T-helper 2 cell treated with Interferon-gamma antibody and Interleukin-4, amounts not matched to agents 100 ng/mL and 5 ng/mL, for 36 hours (primary cell): ENCODE measurements around the gene LTBR. TPM values are rescaled to one million over a fixed set of nuclear protein-coding genes. Genes with fewer than 3 reads are reported as not detected.
"Not testable (repeated sequence)": the region's sequence is repeated elsewhere in the genome, so short reads cannot be mapped to it uniquely, and the experiment has no call there.

Experiments used
- intact Hi-C: fragments of 100-400 bp; cut with micrococcal nuclease; formaldehyde crosslinking; loops from one replicate; pipeline ENCODE4 v1.15.1; 2023
- total RNA-seq: library from RNA; stranded (reverse); gene quantifications from 2 replicates; pipeline ENCODE4 v1.2.3, GENCODE V29; 2022

The LTBR gene
- 0.14 and 0.20 TPM in 2 replicates for total RNA-seq

DNA sequence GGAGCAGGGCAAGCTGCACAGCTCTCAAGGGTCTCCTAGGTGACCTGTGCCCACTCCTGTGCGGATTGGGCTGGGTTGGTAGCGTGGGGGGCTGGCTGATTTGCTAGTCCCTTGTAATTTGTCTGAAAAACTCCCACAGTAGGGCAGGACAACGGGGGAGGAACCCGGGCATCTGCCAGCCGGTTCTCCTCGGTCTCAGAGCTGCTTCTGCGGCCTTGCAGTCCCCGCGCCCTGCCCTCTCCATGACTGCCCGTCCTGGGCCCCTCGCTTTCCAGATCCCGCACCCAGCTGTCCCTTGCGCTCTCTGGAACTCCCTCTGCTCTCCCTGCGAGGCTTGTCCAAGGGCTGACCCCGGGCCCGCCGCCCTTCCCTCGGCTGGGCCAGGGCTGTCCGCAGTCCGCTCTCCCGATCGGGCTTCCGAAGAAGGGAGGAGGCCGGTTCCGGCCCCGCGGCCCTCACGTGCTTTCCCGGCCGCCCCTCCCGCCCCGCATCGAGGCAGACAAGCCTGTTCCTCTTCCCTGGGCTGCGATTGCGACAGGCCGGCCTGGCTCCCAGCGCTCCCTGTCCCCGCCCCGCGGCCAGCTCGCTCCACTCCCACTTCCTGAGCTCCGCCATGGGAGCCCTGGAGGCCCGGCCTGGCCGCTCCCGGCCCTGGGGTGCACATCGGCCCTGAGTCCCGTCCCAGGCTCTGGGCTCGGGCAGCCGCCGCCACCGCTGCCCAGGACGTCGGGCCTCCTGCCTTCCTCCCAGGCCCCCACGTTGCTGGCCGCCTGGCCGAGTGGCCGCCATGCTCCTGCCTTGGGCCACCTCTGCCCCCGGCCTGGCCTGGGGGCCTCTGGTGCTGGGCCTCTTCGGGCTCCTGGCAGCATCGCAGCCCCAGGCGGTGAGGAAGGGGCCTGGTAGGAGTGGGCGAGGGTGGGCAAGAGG, at the start of gene LTBR:
TSS of gene LTBR (plus strand) at position 591 of the 927 bp plus-strand sequence. CDS start at position 788, 197 bp downstream.
- intact Hi-C loops = no loop called here

DNA sequence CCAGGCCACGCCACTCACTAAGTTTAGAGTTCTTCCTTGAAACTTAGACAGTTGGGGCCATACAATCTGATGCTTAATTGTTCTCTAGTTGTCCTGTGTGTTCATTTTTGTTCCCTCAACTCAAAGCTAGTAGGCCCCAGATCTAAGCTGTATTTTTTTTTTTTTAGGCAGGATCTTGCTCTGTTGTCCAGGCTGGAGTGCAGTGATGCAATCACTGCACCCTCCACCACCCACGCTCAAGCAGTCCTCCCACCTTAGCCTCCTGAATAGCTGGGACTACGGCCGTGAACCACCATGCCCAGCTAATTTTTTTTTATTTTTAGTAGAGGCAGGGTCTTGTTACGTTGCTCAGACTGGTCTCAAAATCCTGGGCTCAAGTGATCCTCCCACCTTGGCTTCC, 49.6 kb upstream of the LTBR start:
- intact Hi-C loops = no loop called here

DNA sequence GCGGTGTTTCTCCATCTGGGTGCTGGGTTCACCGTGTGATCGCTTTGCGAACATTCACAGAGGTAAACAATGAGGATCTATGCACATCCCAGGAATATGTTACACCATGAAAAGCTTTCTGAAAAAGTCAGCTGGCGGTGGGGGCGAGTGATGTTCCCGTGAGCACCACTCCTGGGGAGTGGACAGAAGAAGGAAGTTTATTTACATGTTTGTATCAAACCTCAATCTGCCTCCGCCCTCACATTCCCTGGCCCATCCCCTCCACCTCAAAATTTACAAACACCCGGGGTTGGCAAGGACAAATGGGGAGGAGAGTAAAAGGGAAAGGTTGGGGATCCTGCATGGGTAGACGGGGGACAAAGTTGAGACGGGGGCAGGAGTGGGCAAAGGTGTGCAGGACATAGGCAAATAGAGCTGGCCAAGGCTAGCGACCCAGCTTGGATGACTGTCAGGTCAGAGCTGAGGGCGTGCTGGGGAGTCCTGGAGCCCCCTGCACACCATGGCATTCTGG, 49.0 kb upstream of the LTBR start:
- intact Hi-C loops = loop anchor here (1.0 kb wide), 2 partner anchors 32 to 88 kb away; no protein-coding TSS in a partner anchor

DNA sequence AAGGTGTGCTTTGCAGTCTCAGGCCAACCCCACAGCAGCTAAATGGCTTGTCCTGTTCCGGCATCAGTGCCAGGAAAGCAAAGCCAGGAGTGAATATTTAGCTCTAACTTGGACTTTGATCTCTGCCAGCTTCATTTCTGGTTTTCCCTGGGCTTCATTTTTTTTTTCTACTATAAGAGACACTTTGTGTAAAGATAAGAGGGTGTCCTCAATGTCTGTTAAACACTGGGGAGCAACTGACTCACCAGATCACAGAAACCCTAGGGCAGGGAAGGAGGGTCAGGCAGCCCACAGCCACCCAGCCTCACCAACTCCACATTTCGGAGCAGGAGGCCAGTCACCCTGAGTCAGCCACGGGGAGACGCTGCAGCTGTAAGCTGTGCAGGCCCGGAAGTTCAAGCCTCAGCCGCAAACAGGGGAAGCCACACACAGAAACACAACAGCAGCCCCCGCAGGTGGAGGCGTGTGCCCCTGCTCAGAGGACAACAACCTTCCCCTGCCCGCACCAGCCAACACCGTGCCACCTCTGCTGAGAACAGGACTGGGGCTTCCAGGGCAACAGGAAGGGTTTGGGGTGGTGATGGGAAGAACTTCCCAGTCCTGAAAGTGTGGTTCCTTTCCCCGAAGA, 48.4 kb upstream of the LTBR start:
- intact Hi-C loops = loop anchor here (1.0 to 2.0 kb wide), 4 partner anchors 32 to 199 kb away; partner anchors contain the start of gene GAPDH

DNA sequence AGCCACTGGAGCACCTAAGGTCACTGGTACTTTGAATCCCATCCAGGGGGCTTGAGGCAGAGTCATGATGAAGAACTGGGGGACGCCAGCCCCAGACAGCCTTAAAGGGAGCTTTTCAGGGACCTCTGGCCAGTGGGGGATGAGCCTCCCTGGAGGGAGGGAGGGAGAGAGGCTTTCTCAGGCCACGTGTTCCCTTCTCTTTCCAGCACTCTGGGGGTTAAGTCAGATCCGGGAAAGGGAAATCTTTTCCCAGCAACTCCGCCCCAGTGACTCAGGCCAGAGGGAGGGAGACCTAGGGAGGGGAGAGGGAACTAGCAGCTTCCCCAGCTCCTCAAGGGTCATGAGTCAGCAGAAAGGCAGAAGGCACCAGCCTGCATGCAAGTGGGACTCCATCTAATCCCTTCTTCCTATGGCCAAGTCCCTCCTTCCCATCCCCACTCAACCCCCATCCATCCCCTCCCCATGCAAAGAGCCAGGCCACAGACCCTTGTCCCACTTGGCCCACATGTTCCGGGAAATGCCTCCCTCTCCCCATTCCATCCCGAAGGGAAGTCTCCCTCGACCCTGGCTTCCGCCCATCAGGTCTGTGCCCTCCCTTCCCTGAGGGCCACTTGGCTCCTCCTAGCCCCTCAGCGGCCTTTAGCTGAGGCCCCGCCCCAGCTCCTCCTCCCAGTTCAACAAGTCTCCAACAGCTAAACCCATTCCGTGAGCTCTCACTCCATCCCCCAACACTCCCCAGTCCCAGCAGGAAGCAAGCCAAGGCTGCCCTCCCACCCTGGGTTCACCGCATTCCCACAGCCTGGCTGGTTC, 47.7 kb upstream of the LTBR start:
- intact Hi-C loops = loop anchor here (2.0 kb wide), 2 partner anchors 127 to 199 kb away; partner anchors contain the start of gene GAPDH

DNA sequence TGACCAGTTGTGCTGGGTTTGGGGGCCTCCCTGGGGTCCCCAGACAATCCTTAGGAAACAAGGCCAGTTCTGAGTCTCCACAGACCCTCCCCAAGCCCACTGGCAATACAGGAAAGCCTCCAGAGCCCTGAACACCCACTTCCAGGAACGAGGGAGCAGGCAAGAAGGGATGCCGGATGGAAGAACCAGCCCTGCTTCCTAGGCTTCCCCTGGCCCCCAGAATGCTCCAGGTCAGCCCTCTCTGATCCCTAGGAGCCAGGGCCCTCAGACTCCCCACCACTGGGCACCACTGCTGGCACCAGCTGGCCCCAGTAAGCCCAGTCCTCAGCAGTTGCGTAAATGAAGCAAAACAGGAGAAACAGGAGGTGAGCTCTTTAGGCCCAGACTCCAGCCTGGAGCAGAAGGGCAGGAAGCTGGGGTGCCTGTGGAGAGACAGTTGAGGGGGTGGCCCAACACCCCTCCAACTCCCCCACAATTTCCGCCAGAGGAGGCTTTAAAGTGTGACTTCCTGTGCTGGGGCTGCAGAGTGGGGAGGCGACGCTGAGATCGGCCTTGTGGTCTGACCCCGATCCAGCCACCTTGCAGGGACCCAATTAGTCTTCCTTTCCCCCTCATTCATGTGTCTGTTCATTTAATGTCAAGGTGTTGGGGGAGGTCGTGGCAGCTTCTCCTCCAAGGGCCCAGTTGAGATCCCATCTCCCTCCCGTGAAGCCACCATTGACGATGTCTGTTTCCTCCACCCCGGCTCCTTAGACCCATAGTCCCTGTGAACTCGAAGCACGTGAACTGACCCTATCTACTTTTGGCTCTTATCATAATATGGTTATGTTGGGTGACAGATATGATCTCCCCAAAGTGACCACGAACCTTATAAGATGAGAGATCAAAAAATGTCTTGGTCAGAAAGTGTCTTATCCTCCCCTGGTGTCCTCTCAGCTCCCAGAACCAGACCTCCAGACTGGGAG, 46.8 kb upstream of the LTBR start:
- intact Hi-C loops = loop anchor here (2.0 kb wide), 2 partner anchors 126 to 198 kb away; partner anchors contain the start of gene GAPDH

DNA sequence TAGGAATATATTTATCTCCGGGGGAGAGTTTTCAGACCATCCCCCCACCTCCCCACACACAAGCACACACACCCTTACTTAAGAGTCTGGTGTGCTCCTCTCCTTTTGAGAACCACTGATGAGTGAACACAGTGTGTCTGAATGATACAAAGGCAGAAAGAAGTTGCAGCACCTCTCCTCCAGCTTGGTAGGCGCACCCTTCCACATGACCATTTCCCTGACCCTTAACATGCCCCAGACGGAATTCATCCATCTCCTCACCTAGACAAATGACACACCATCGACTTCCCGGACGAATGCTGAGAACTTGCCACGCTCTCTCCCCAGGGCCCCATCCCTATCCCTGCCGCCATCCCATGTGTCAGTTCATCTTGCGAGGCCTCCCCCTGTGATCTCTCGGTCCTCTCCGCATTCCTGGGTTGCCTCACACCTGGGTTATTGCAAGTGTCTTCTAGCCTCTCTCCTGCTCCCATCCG, 46.0 kb upstream of the LTBR start:
- intact Hi-C loops = loop anchor here (2.0 kb wide), 2 partner anchors 125 to 197 kb away; partner anchors contain the start of gene GAPDH

DNA sequence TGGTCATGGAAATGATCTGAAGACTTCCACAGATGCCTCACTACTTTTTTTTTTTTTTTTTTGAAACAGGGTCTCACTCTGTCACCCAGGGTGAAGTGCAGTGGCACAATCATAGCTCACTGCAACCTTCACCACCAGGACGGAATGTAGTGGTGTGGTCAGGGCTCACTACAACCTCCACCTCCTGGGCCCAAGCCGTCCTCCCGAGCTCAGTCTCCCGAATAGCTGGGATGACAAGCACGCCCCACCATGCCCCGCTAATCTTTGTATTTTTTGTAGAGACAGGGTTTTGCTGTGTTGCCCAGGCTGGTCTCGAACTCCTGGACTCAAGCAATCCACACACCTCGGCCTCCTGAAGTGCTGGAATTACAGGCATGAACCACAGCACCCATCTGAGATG, 45.4 kb upstream of the LTBR start:
- intact Hi-C loops = not testable (repeated sequence)

DNA sequence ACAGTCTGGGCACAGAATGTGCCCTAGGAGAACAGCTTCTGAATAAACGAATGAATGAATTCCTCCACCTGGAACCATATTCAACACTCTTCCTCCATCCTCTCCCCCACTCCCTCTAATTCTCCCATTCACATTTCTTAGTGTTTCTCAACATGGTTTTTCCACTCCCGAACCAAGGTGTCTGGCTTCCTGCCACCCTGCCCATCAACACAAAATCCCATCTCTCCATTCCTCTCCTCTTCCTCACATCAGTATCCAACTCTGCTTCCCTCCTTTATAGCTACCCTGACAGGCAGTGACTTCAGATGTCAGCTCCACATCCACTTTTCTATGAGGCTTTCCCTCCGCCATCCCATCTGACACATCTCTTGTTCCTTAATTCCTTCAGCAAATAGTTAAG, 45.0 kb upstream of the LTBR start:
- intact Hi-C loops = no loop called here

DNA sequence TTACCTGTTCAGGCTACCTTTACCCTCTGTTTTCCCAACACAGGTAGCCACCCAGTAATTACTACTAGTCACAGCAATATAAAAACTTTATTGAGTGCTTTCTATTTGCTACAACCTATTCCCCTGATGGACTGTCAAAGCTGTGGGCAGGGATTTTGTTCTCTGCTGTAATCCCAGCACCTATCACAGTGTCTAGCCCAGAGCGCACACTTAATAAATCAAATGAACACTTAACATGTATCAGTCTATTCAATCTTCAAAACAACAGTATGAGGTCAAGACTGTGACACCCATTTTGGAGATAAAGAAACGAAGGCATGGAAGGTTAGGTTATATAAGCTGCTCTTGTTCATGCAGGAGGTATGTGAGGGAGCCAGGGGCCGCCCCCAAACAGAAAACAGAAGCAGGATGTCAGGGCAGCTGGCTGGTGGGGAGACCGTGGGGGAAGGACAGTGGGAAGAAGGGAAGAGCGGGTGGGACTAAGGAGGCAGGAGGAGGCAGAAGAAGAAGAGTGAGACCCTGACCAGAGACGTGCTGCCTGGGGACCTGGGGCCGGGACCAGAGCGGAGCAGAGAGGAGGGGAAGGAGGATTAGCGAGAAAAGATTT, 43.8 kb upstream of the LTBR start:
- intact Hi-C loops = loop anchor here (2.0 kb wide), 1 partner anchor 23 kb away; no protein-coding TSS in a partner anchor

DNA sequence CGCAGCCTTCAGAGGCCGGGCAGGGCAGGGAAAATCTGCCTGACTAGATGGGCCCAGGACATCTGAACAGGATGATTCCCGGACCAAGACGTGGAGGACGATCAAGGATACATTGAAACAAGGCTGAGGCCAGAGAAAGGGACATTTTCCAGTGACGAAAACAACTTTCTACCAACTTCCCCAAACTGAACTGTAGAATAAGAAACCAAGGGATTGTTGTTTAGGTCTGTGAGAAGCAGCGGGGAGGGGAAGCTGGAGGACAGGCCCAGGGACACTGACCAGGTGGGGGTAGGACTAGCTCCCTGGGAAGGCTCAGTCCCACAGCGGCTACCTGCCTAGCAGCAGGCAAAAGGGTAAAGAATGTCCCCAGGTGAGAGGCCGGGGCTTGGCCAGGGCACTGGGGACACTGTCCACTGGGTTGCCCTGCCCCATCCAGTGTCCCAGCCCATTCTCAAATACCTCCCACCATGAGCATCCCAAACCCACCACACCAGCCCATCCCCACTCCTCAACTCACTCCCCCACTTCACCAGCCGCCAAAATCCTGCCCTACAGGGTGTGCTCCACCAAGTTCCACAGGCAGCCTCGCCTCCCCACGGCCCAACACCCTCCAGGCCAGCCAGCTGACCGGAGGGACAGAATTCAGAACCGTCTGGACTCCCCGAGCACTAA, 43.1 kb upstream of the LTBR start:
- intact Hi-C loops = loop anchor here (2.0 kb wide), 1 partner anchor 22 kb away; no protein-coding TSS in a partner anchor

DNA sequence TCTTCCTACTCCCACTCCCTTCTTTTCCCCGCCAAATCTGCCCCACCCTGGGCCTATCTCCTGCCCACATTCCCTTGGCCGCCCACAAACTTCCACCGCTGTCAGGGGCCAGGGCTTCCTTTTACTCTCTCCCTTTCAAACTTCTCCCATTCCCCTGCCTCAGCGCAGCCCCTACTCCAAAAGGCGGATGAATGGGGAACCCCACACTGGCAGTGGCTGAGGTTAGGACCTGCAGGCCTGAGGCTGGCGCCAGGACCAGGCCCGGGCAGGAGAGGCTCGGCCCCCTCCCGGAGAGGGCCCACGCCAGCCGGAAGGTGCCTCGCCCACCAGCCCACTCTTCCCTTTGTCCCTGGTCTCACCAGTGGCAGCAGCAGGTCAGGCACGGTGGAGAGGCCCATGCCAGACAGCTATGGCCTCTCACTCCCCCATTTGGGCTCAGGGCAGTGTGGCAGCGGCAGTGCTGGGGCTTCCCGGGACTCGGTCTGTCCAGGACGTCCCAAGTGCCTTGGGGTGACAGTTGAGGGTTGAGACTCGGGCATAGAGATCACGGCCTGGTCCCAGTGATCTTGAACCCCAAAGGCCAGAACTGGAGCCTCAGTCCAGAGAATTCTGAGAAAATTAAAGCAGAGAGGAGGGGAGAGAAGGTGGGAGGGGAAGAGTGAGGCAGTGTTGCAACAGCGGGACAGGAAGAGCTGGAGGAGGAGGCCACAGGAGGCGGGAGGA, 42.4 kb upstream of the LTBR start, which contains the start of gene TNFRSF1A:
TSS of gene TNFRSF1A (minus strand) at position 660 of the 723 bp plus-strand sequence. CDS start at position 398, 262 bp downstream.
- intact Hi-C loops = loop anchor here (2.0 kb wide), 1 partner anchor 21 kb away; no protein-coding TSS in a partner anchor

DNA sequence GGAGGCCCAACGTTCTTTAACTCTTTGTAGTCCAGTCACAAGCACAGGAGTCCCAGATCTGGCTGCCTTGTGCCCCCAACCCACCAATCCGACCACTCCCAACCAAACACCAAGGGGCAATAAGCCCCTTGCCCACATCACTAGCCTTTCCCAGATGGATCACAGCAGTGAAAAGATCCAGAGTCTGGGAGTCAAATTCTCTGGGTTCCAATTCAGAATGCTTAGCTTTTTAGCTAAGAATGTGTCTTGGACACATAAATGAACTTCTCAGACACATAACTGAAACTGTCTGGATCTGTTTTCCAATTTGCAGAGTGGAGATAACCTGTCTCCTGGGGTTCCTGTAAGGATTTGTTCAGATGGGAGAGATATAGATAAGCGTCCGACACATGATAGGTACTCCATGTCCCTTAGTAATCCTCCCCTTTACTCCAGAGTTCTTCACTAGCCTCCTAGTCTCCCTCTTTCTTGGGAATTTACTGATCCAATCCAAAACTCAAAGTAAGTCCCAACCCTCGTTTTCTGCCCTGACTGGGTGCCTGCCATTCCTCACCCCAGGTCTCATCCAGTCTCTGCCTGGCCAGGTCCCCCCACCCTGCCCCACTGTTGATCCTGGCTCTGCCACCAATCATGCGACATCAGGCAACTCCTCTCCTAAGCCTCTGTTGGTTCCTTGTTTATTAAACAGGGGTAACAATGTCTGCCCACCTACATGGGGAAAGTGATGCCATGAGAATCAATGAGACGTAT, 41.6 kb upstream of the LTBR start:
- intact Hi-C loops = no loop called here

DNA sequence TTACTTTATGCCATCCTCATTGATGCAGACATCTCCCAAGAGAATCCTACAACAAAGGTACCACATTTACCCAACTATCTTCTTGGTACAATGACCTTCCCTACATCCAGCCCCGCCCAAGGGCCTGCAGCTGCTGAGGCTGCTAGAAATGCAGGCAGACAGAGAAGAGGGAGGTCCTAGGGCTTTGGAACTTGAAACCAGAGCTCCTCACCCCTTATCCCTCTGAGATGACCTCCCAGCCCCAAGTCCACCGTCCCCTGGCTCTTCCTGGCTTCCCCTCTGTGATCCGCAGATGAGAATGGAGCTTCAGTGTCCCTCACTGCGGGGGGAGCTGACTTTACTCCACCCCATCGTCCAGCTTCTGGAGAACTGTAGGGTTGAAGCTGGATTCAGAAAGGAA, 40.4 kb upstream of the LTBR start:
- intact Hi-C loops = no loop called here

DNA sequence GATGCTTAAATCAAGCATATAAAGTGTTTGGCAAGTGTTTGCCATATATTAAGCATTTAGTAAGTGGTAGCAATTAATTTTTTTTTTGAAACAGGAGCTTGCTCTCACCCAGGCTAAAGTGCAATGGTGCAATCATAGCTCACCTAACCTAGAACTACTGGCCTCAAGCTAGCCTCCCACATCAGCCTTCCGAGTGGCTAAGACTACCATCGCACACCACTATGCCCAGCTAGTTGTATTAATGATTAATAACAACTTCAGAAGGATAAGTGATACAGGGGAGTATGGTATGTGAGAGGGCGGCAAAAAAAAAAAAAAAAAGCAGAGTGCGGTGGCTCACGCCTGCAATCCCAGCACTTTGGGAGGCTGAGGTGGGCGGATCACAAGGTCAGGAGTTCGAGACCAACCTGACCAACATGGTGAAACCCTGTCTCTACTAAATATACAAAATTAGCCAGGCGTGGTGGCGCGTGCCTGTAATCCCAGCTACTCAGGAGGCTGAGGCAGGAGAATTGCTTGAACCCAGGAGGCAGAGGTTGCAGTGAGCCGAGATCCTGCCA, 39.8 kb upstream of the LTBR start:
- intact Hi-C loops = not testable (repeated sequence)

DNA sequence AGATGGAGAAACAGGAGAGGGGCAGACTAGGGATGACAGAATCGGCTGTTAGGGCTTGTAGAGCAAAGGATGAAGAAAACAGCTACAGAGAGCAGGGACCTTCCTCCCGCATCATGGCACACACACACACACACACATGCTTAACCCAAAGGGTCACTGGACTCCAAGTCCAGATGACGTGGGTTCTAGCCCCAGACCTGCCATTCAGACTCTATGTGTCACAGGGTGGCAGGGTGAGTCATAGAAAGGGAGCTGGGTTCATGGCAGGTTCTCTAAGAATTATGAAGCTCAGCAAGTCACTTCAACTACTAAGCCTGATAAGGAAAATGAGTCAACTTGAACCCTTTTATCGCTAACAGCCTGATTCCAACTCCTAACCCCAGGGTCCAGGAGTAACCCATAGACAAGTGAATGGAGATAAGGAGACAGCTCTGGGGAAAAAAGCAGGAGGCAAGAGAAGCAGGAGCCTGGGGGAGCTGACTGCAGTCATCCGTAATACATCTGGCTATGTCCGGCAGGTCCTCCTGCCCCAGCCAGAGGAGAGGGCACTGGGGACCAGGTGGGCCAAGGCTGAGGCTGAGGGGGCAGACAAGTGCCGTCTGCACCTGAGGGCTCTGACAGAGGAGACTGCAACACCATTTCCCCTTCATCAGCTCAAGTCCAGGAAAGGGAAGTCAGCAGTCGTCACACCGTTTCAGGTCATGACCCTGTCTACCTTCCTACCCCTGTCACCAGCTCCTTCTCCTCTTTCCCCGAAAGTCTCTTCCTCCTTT, 38.5 kb upstream of the LTBR start:
- intact Hi-C loops = no loop called here
